Subcutaneous adipose tissue (tissue), 4 donors: ENCODE data around the gene KCTD15. TPM values are rescaled to one million over a fixed set of nuclear protein-coding genes. Genes with fewer than 3 reads are reported as not detected.

Experiments used
- total RNA-seq, 4 donors: library from RNA; depleted of rRNA; stranded (reverse); fragments of >200 nt; gene quantifications; one replicate each; pipeline ENCODE4 v1.1.0, GENCODE V29; 2016
- TF ChIP-seq, protein P1 (sequence below): fragments of 450-650 bp; IDR thresholded peaks from one replicate; pipeline ENCODE4 v1.5.1; 2016; ENCODE audit warnings: low read depth, mild to moderate bottlenecking, control low read depth, antibody characterized with exemption, moderate library complexity

The KCTD15 gene
- total RNA-seq, 4 donors from 2014 or later = 8.2 to 26.2 (median 13.7) TPM

DNA sequence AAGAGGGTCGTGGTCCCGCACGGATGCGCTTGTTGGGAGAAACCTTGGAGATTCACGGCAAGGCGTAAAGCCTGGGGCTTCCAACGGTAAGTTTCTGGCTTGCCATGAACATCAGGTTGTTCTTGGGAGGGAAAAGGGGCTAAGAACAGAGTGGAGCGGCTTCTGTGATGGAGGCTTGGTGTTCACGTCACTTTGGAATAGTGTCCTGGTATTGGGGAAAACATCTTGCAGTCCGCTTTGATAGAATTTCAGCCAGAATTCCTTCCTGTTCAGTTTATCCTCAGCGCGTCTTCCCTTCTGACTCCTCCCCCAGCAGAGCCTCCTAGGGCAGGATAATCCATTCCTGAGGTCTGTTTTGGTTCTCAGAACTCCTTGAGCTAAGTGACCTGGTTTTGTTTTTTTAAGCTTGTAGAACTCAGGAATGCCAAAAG, 2.0 kb downstream of the KCTD15 start:
- TF ChIP-seq, protein P1, sequence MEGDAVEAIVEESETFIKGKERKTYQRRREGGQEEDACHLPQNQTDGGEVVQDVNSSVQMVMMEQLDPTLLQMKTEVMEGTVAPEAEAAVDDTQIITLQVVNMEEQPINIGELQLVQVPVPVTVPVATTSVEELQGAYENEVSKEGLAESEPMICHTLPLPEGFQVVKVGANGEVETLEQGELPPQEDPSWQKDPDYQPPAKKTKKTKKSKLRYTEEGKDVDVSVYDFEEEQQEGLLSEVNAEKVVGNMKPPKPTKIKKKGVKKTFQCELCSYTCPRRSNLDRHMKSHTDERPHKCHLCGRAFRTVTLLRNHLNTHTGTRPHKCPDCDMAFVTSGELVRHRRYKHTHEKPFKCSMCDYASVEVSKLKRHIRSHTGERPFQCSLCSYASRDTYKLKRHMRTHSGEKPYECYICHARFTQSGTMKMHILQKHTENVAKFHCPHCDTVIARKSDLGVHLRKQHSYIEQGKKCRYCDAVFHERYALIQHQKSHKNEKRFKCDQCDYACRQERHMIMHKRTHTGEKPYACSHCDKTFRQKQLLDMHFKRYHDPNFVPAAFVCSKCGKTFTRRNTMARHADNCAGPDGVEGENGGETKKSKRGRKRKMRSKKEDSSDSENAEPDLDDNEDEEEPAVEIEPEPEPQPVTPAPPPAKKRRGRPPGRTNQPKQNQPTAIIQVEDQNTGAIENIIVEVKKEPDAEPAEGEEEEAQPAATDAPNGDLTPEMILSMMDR = no peak

DNA sequence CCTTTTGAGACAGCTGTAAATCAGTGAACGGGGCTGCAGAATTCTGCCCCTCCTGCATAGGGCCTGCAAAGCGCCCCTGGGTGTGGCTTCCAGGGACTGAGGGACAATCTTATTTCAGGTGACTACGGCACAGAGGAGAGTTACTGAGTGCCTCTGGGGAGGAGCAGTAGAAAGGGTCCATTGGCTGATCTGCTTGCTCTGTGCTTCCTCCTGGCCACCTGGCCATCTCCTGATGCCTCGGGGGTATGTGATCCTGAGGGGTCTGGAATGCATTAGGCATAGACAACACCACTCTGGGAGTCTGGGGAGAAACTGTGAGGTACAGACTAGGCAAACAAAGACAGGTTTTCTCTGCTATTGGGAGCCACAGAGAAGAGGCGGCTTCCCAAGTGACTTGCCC, 2.8 kb downstream of the KCTD15 start:
- TF ChIP-seq, protein P1 = no peak

DNA sequence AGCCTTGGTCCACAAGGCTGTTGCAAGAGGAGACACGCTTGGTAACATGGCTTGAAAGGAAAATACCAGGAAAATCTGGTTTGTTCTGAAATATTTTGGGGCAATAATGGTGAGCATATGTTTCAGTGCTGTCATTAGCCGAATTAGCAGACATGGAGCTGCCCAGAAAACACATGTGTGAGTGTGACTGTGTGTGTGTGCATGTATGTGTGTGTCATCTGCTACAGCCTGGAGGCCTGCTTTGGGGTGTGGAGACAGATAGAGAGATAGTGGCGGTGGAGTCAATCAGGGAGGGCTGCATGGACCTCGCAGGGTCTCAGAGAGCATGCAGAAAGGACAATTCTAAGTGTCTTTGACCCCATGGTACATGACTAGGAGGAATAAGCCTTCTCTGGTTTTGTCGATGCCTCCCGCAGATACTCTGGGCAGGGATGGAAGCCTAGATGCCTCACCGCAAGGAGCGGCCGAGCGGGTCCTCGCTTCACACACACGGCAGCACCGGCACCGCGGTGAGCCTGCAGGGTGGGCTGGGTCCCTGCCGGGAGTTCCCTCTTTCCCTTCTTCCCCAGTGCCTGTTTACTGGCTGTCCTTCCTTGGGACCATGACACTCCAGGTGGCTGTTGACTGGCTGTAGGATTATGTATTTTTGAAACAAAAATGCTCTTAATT, 3.5 kb downstream of the KCTD15 start:
- TF ChIP-seq, protein P1 = no peak

DNA sequence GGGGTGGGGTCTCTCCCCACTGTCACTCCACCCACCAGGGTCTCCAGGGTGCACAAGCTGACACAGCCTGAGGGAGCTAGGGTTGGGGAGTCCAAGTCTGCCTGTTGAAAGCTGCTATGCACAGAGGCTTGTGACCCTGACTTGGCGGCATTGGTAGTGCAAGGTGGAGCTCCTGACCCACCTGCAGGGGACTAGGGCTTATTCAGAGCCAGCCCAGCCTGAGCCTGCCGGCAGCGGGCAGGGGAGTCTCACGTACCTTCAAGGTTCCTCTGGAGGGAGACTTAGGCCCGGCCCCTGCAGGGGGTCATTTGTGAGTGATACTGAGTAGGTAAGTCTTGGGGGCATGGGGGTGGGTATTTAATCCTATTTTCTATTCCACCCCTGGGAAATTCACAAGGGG, 4.7 kb downstream of the KCTD15 start:
- TF ChIP-seq, protein P1 = no peak

DNA sequence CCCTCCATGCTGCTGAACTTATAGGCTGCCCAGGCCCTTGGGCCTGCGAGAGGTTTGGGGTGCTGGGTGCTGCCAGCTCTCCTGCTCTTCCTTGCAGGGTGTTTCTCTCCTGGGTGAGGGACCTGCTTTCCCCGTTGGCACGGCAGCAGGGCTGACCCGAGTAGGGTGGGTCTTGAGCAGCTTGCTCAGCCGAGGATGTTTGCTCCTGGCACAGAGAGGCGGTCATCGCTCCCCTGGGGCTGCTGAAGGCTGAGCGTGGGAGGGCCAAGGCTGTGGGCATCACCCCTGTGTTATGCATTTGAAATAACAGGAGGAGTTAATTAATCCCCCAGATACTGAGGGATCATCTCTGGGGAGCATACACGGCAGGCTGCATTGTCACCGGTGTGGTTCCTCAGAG, 5.3 kb downstream of the KCTD15 start:
- TF ChIP-seq, protein P1 = no peak

DNA sequence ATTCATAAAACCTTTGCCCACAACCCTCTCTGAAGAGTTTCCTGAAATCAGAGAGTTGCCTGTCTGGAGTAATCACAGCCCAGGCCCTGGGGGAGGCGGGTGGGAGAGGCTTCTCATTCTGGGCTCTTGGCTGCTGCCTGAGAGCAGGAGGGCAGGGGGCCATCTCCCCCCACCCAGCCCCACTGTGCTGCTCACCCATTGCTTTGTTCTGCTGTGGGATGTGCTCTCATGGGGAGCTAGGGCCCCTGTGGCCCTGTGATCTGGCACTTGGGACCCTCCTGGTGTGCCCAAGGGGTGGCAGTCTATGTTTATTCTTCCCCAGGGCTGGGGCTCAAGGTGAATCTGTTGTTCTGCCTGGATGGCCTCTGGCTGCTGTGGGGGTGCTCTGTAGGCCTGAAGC, 6.1 kb downstream of the KCTD15 start:
- TF ChIP-seq, protein P1 = no peak

DNA sequence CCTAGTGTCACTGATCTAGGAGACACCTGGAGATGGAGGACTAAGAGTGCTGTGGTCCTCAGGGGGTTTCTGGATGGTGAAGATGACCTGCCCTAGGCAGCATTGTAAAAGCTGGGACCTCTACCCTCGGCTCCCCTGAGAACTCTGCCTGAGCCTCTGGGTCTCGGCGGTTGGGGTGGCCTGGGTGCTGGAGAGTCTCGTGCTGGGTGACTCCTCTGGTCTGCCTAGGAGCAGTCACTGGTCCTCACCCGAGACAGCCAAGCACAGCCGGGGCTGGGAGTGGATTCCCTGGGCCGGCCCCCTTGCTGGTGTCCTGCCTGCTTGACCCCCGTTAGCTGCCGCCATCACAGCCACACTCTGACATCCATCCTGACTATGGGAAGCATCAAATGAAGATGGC, 6.7 kb downstream of the KCTD15 start:
- TF ChIP-seq, protein P1 = no peak
